ENCODE data around the gene PPP1R37.

The PPP1R37 gene

GRCh38 chr19:45092747-45093678 lies at the start of gene PPP1R37:
PPP1R37 (plus strand) TSS chr19:45093179; CDS start chr19:45093326, 147 bp downstream.
- peak; percentile 82 to 87 for DNase-seq (ENCODE audit: low read depth in 2 of 2)

GRCh38 chr19:45045671-45046353 lies 47.2 kb upstream of the PPP1R37 start:
- no peak for DNase-seq (ENCODE audit: low read depth in 2 of 2)

GRCh38 chr19:45046355-45046754 lies 46.6 kb upstream of the PPP1R37 start:
- DNase-seq (ENCODE audit: low read depth in 2 of 2): no peak

GRCh38 chr19:45047188-45047797 lies 45.7 kb upstream of the PPP1R37 start:
- no peak for DNase-seq (ENCODE audit: low read depth in 2 of 2)

GRCh38 chr19:45049073-45049736 lies 43.8 kb upstream of the PPP1R37 start:
- DNase-seq (ENCODE audit: low read depth in 2 of 2): no peak

GRCh38 chr19:45050036-45050435 lies 42.9 kb upstream of the PPP1R37 start:
- no peak for DNase-seq (ENCODE audit: low read depth in 2 of 2)

- DNase-seq (ENCODE audit: low read depth in 2 of 2): no peak
Observed at GRCh38 chr19:45051929-45052579, 40.9 kb upstream of the PPP1R37 start.

GRCh38 chr19:45056831-45057230 lies 36.1 kb upstream of the PPP1R37 start:
- DNase-seq (ENCODE audit: low read depth in 2 of 2): no peak

- DNase-seq (ENCODE audit: low read depth in 2 of 2): no peak
Observed at GRCh38 chr19:45057444-45057843, 35.5 kb upstream of the PPP1R37 start.

- no peak for DNase-seq (ENCODE audit: low read depth in 2 of 2)
Observed at GRCh38 chr19:45058622-45059159, 34.3 kb upstream of the PPP1R37 start.

- peak; percentile 79 to 83 for DNase-seq (ENCODE audit: low read depth in 2 of 2)
Observed at GRCh38 chr19:45059258-45059965, 33.6 kb upstream of the PPP1R37 start.

- DNase-seq (ENCODE audit: low read depth in 2 of 2): no peak
Observed at GRCh38 chr19:45061965-45062364, 31.0 kb upstream of the PPP1R37 start.

- DNase-seq (ENCODE audit: low read depth in 2 of 2): no peak
Observed at GRCh38 chr19:45063851-45064801, 28.9 kb upstream of the PPP1R37 start.

GRCh38 chr19:45066921-45067661 lies 25.9 kb upstream of the PPP1R37 start:
- no peak for DNase-seq (ENCODE audit: low read depth in 2 of 2)

- no peak for DNase-seq (ENCODE audit: low read depth in 2 of 2)
Observed at GRCh38 chr19:45068041-45068440, 24.9 kb upstream of the PPP1R37 start.

GRCh38 chr19:45069056-45069455 lies 23.9 kb upstream of the PPP1R37 start:
- no peak for DNase-seq (ENCODE audit: low read depth in 2 of 2)

GRCh38 chr19:45070214-45070613 lies 22.8 kb upstream of the PPP1R37 start:
- DNase-seq (ENCODE audit: low read depth in 2 of 2): no peak

- no peak for DNase-seq (ENCODE audit: low read depth in 2 of 2)
Observed at GRCh38 chr19:45070861-45071544, 22.0 kb upstream of the PPP1R37 start.

Data from stimulated activated CD4-positive, alpha-beta T cell treated with anti-CD3 and anti-CD28 coated beads, Interleukin-4, amount 100 ng/mL, for 48 hours (primary cell).